Adipocyte (in vitro differentiated cells): ENCODE measurements around the gene ID3.
A peak's percentile ranks its signal among the peaks of the same experiment; 100 is the strongest.

ENCODE experiments used
- DNase-seq: peaks from one replicate; pipeline ENCODE4 v3.0.0-alpha.2; 2015; ENCODE audit warnings: low read depth
- H3K27me3 ChIP-seq: replicated peaks from 2 replicates; pipeline ENCODE4 v1.7.0; 2013; ENCODE audit warnings: mild to moderate bottlenecking, low read length, moderate library complexity; ENCODE audit not compliant: control insufficient read depth, insufficient read depth
- H3K36me3 ChIP-seq: 2 replicates; pipeline ENCODE4 v1.7.0; 2013; ENCODE audit warnings: low read length, mild to moderate bottlenecking, moderate library complexity; ENCODE audit not compliant: control insufficient read depth, insufficient read depth, severe bottlenecking
- H3K4me1 ChIP-seq: 2 replicates; pipeline ENCODE4 v1.7.0; 2013; ENCODE audit warnings: mild to moderate bottlenecking, low read length, moderate library complexity; ENCODE audit not compliant: control insufficient read depth, insufficient read depth
- H3K4me3 ChIP-seq: 2 replicates; pipeline ENCODE4 v1.7.0; 2013; ENCODE audit warnings: mild to moderate bottlenecking, low read length, moderate library complexity
- H3K9ac ChIP-seq: 2 replicates; pipeline ENCODE4 v1.7.0; 2013; ENCODE audit warnings: mild to moderate bottlenecking, low read length, moderate library complexity
- H3K9me3 ChIP-seq: 2 replicates; pipeline ENCODE4 v1.7.0; 2013; ENCODE audit warnings: mild to moderate bottlenecking, low read length, moderate library complexity; ENCODE audit not compliant: control insufficient read depth

The ID3 gene

DNA sequence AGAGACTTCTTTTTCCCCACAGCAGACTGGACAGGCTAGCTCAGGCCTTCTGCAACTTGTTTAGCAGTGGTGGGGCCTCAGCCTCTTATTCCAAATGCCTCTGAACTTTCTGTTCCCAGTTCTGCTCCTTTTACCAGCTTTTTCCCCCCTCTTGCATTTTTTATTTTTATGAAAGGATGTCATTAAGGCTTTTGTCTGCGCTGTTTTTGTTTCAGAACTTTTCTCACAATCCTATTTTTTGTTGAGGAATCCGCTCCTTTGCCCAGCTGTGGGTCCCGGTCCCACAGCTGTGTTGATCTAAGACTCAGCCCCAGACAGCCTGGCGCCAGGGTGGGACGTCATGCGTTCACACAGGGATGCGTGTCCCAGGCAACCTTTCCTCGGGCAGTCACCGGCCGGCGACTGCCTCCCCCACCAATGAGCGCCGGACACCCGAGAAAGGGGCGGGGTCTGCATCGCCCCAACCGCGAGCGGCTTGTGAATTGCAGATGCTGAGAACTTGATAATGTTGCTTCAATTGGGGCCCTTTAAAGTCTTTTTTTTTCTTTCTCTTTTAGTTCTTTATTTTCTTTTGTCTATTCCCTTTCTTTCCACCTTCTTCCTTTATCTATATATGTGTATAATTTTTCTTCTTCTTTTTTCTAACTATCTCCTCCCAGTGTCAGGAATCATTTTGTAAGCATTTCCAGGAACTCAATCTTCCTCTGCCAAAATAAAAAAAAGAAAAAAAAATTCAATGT, 3.0 kb upstream of the ID3 start:
- H3K9ac ChIP-seq: peak overlapping the region; percentile 87
- H3K4me1 ChIP-seq: peaks cover 49% of the 10 kb centered on the region
- no peaks in the 10 kb centered on the region for H3K9me3 ChIP-seq
- H3K27me3 ChIP-seq: no peaks in the 10 kb centered on the region
- H3K4me3 ChIP-seq: peak overlapping the region; percentile 53
- DNase-seq: peak; percentile 99
- H3K36me3 ChIP-seq: peaks cover 9% of the 10 kb centered on the region

GRCh38 chr1:23561813-23562100, 2.5 kb upstream of the ID3 start:
- DNase-seq: peak; percentile 52
- peaks cover 10% of the 10 kb centered on the region for H3K36me3 ChIP-seq
- H3K4me1 ChIP-seq: peaks cover 53% of the 10 kb centered on the region
- H3K9me3 ChIP-seq: no peaks in the 10 kb centered on the region
- peak overlapping the region; percentile 53 for H3K4me3 ChIP-seq
- H3K27me3 ChIP-seq: no peaks in the 10 kb centered on the region
- peak overlapping the region; percentile 87 for H3K9ac ChIP-seq

DNA sequence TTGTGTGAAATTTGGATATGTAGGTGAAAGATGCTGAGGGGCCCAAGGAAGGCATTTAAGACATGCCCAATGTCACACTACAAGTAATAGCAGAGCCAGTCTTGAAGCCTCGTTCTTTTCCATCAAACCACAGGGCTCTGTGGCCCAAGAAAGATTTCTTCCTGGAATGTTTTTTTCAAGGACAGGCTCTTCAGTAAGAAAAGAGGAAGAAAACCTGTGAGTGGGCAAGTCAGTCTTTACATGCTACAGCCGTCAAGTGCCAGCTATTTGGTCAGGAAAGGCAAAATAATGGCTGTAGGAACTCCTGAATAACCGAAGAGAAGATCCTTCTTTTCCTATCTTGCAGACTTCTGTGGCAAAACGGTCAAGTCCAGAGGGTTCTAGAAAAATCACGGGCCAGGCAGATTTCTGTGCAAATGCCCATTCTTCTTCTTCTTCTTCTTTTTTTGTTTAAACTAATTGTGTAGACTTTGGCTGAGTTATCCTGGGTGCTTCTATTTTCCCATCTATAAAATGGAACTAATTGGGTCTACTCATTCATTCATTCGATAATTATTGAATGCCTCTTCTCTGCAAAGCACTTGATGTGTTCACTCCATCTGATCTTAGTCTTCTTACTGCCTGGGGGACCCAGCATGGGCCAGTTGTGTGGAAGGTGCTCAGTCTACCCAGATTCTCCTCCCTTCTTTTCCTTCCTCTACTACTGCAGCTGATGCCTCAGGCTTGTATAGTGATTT, 1.9 kb upstream of the ID3 start:
- peak overlapping the region; percentile 91 for H3K4me3 ChIP-seq
- peak overlapping the region; percentile 87 for H3K9ac ChIP-seq
- DNase-seq: peak; percentile 24
- no peaks in the 10 kb centered on the region for H3K9me3 ChIP-seq
- peaks cover 58% of the 10 kb centered on the region for H3K4me1 ChIP-seq
- H3K27me3 ChIP-seq: no peaks in the 10 kb centered on the region
- H3K36me3 ChIP-seq: peaks cover 10% of the 10 kb centered on the region

DNA sequence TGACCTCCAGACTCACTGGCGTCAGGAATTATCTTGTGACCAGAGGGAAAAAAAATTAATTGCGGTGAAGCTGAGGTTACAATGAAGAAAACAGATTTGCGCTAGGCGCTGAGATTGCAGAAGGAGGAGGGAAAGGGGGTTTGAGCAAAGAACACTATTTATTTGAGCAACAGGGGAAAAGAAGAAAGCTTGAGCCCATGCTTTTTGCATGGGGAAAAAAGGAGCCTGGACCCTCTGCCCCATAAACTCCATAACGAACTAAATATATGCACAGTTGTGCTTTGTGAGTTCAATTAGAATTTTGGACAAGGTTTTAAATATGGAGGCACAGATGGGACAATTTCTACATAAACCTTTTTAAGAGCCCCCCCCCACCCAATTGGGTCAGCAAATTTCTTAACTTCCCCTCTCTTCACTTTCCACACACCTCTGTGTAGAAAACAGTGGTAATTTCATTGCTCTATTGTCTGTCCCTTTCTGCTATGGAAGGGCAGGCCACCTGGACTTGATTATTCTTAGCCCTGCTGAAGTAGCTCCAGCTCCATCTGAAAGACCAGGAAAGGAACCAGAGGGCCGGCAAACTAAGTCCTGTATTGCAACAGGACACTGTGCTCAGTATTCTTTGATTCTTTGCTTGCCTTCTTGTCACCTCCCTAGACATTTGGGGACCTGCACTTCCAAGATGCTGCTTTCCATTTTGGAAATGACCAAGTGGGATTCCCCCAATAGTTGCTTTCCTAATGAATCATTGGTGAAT, 862 bp upstream of the ID3 start:
- peak overlapping the region; percentile 87 for H3K9ac ChIP-seq
- peak; percentile 81 for DNase-seq
- peaks cover 10% of the 10 kb centered on the region for H3K36me3 ChIP-seq
- H3K27me3 ChIP-seq: no peaks in the 10 kb centered on the region
- peak overlapping the region; percentile 91 for H3K4me3 ChIP-seq
- H3K9me3 ChIP-seq: no peaks in the 10 kb centered on the region
- peaks cover 69% of the 10 kb centered on the region for H3K4me1 ChIP-seq

DNA sequence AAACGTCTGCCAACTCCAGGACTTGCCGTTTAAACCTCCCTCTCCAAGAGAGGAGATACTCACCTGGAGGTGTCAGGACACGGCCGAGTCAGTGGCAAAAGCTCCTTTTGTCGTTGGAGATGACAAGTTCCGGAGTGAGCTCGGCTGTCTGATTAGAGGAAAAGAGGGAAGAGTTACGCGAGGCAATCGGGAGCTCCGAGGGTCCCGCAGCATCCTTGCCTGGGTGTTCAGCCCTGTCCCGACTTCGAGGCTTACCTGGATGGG, 497 bp downstream of the ID3 start:
- Histone ChIP-seq H3K27me3 (no peaks in the 10 kb centered on the region), H3K4me3 (peak overlapping the region; percentile 91), H3K9me3 (no peaks in the 10 kb centered on the region), H3K9ac (peak overlapping the region; percentile 95), H3K36me3 (peaks cover 10% of the 10 kb centered on the region), H3K4me1 (peaks cover 65% of the 10 kb centered on the region)
- DNase-seq: peak; percentile 36

GRCh38 chr1:23558140-23558871, 995 bp downstream of the ID3 start:
- DNase-seq: peak; percentile 62

GRCh38 chr1:23557471-23558124, 1.7 kb downstream of the ID3 start:
- peak; percentile 27 for DNase-seq
- Histone ChIP-seq H3K4me1 (peaks cover 54% of the 10 kb centered on the region), H3K9me3 (no peaks in the 10 kb centered on the region), H3K4me3 (peak overlapping the region; percentile 91), H3K9ac (peak overlapping the region; percentile 95), H3K36me3 (peaks cover 10% of the 10 kb centered on the region), H3K27me3 (no peaks in the 10 kb centered on the region)

More at GRCh38 chr1:23558140-23558871, 995 bp downstream of the ID3 start:
- H3K4me3 ChIP-seq: peak overlapping the region; percentile 91
- no peaks in the 10 kb centered on the region for H3K27me3 ChIP-seq
- no peaks in the 10 kb centered on the region for H3K9me3 ChIP-seq
- peak overlapping the region; percentile 95 for H3K9ac ChIP-seq
- H3K36me3 ChIP-seq: peaks cover 10% of the 10 kb centered on the region
- H3K4me1 ChIP-seq: peaks cover 60% of the 10 kb centered on the region

DNA sequence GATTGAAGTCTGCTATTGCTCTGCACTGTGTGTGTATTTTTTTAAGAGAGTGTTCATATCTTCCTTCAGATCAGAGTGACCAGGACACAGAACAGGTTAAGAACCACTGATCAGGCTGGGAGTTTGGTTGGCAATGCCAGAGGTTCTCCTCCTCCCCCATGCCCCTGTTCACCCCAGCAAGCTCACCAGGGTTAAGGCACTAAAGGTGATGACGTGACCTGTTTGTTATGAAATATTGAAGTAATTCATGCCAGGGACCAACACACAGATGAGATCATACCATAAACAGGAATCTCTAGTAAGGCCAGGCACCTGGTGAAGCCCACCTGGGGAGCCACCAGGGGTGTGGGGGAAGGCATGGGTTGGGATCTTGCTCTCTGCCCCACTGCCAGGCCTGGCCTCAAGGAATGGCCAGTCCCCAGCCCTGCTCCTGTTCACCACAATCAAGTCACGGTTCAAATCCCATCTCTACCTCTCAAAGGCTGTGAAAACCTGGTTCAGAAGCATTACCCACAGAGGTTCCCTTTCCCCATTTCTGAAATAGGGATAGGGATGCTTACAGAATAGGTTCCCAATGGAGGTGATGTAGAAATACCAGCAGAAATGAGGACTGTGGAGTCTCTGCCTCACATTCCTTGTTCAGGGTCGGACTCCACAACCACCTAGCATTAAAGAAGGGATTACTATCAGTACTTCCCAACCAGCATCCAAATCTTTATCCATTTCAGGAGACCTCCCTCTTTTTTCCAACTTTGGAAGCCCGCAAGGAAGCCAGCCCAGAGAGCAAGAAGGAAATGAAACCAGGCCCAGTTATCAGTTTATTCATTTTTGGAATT, 2.4 kb downstream of the ID3 start:
- Histone ChIP-seq H3K27me3 (no peaks in the 10 kb centered on the region), H3K36me3 (peaks cover 10% of the 10 kb centered on the region), H3K4me1 (peaks cover 52% of the 10 kb centered on the region), H3K9ac (peak overlapping the region; percentile 95), H3K4me3 (peak overlapping the region; percentile 91), H3K9me3 (no peaks in the 10 kb centered on the region)
- peak; percentile 44 for DNase-seq

DNA sequence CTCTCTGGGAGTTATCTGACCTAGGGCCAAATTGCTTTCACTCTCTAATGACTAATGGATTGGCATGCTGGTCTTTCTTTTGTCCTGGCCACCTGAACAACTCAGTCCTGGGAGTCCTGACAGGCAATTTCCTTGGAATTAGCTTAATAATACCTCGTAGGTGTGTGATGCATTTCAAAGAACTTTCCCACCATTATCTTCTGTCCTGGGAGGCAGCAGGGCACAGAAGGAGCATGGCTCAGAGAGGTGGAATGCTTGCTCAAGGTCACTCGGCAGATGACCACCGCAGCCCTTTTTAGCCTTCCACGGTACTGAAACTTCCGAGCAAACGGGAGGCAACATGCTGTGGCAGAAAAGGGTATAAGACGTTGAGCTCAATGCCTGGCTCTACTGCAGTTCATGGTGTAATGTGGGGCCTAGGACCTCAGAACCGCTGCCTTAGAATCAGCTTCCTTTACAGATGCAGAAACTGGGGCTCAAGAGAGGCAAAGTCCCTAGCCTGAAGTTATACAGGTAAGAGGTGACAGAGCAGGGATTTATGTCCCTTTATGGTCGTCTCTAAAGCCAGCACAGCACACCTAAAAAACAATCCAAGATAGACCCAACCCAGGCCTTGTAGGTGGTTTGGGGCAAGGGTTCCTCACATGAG, 3.2 kb downstream of the ID3 start:
- Histone ChIP-seq H3K27me3 (no peaks in the 10 kb centered on the region), H3K4me1 (peaks cover 44% of the 10 kb centered on the region), H3K4me3 (peak overlapping the region; percentile 91)

More for the DNA sequence above, 3.2 kb downstream of the ID3 start:
- peaks cover 10% of the 10 kb centered on the region for H3K36me3 ChIP-seq
- peak overlapping the region; percentile 95 for H3K9ac ChIP-seq
- peak; percentile 65 for DNase-seq
- H3K9me3 ChIP-seq: no peaks in the 10 kb centered on the region
